Liver (tissue), 9 donors: ENCODE data around the gene MT3. TPM values are rescaled to one million over a fixed set of nuclear protein-coding genes. Genes with fewer than 3 reads are reported as not detected.

ENCODE experiments used
- DNase-seq: peaks from one replicate; pipeline ENCODE4 v3.0.0-alpha.2; 2017; ENCODE audit warnings: low spot score
- H3K27ac ChIP-seq, 2 donors: one replicate each; pipeline ENCODE4 v1.7.0; 2013; ENCODE audit warnings: inconsistent platforms in 2 of 2, low read length in 2 of 2, control low read depth in 1 of 2, low read depth in 1 of 2, mild to moderate bottlenecking in 1 of 2
- H3K27me3 ChIP-seq, 4 donors: one replicate each; pipeline versions ENCODE4 v1.6.1 to v1.7.0; 2013; ENCODE audit warnings: low read length in 3 of 4, inconsistent platforms in 1 of 4, mild to moderate bottlenecking in 1 of 4, moderate library complexity in 1 of 4; ENCODE audit not compliant: control insufficient read depth in 4 of 4, insufficient read depth in 4 of 4
- H3K36me3 ChIP-seq, 4 donors: one replicate each; pipeline versions ENCODE4 v1.6.1 to v1.7.0; 2013; ENCODE audit warnings: low read length in 3 of 4, mild to moderate bottlenecking in 3 of 4, low read depth in 1 of 4, moderate library complexity in 1 of 4; ENCODE audit not compliant: control insufficient read depth in 4 of 4, insufficient read depth in 3 of 4
- H3K4me1 ChIP-seq, 4 donors: one replicate each; pipeline versions ENCODE4 v1.6.1 to v1.7.0; 2013; ENCODE audit warnings: low read length in 3 of 4, mild to moderate bottlenecking in 3 of 4, moderate library complexity in 1 of 4; ENCODE audit not compliant: control insufficient read depth in 4 of 4, insufficient read depth in 4 of 4
- H3K4me3 ChIP-seq, 3 donors: one replicate each; pipeline versions ENCODE4 v1.6.1 to v1.7.0; 2013; ENCODE audit warnings: low read length in 3 of 3, control low read depth in 1 of 3, low read depth in 1 of 3, mild to moderate bottlenecking in 1 of 3
- H3K9ac ChIP-seq, 2 donors: one replicate each; pipeline ENCODE4 v1.7.0; 2013; ENCODE audit warnings: low read length in 2 of 2, mild to moderate bottlenecking in 2 of 2, moderate library complexity in 2 of 2, control low read depth in 1 of 2, low read depth in 1 of 2
- H3K9me3 ChIP-seq, 4 donors: one replicate each; pipeline versions ENCODE4 v1.6.1 to v1.7.0; 2013; ENCODE audit warnings: low read length in 3 of 4; ENCODE audit not compliant: control insufficient read depth in 4 of 4
- EGR1 ChIP-seq, 2 donors: IDR thresholded peaks; 2 replicates each; pipeline ENCODE4 v1.6.1; 2016 to 2018; ENCODE audit warnings: antibody characterized with exemption in 2 of 2, low read depth in 2 of 2
- FOXA1 ChIP-seq: IDR thresholded peaks from 2 replicates; pipeline ENCODE4 v1.6.1; 2016; ENCODE audit warnings: antibody characterized with exemption
- FOXA2 ChIP-seq: IDR thresholded peaks from 2 replicates; pipeline ENCODE4 v1.6.1; 2016; ENCODE audit warnings: antibody characterized with exemption
- GABPA ChIP-seq, 2 donors: IDR thresholded peaks in 1 of 2; conservative IDR thresholded peaks in 1 of 2; 2 replicates each; pipeline ENCODE4 v1.6.1; 2016; ENCODE audit warnings: antibody characterized with exemption in 2 of 2, mild to moderate bottlenecking in 1 of 2, moderate library complexity in 1 of 2
- HNF4A ChIP-seq, 2 donors: conservative IDR thresholded peaks; 2 replicates each; pipeline ENCODE4 v1.6.1; 2016; ENCODE audit warnings: antibody characterized with exemption in 2 of 2, mild to moderate bottlenecking in 2 of 2
- HNF4G ChIP-seq: IDR thresholded peaks from 2 replicates; pipeline ENCODE4 v1.6.1; 2016; ENCODE audit warnings: antibody characterized with exemption
- JUND ChIP-seq, 2 donors: IDR thresholded peaks; 2 replicates each; pipeline ENCODE4 v1.6.1; 2016; ENCODE audit warnings: antibody characterized with exemption in 2 of 2
- MAX ChIP-seq: IDR thresholded peaks from 2 replicates; pipeline ENCODE4 v1.6.1; 2016; ENCODE audit warnings: antibody characterized with exemption
- NR2F2 ChIP-seq: IDR thresholded peaks from 2 replicates; pipeline ENCODE4 v1.6.1; 2016; ENCODE audit warnings: antibody characterized with exemption
- RAD21 ChIP-seq, 2 donors: IDR thresholded peaks; 2 replicates each; pipeline ENCODE4 v1.6.1; 2016; ENCODE audit warnings: antibody characterized with exemption in 2 of 2, mild to moderate bottlenecking in 2 of 2
- REST ChIP-seq: IDR thresholded peaks from 2 replicates; pipeline ENCODE4 v1.6.1; 2016; ENCODE audit warnings: antibody characterized with exemption, mild to moderate bottlenecking
- RXRA ChIP-seq, 2 donors: IDR thresholded peaks; 2 replicates each; pipeline ENCODE4 v1.6.1; 2017 to 2018; ENCODE audit warnings: antibody characterized with exemption in 2 of 2, mild to moderate bottlenecking in 1 of 2
- SP1 ChIP-seq: IDR thresholded peaks from 2 replicates; pipeline ENCODE4 v1.6.1; 2018; ENCODE audit warnings: antibody characterized with exemption, mild to moderate bottlenecking
- TAF1 ChIP-seq: conservative IDR thresholded peaks from 2 replicates; pipeline ENCODE4 v1.6.1; 2016; ENCODE audit warnings: antibody characterized with exemption, mild to moderate bottlenecking
- YY1 ChIP-seq: IDR thresholded peaks from 2 replicates; pipeline ENCODE4 v1.6.1; 2016; ENCODE audit warnings: antibody characterized with exemption, mild to moderate bottlenecking
- WGBS: extraction: QIAGEN DNeasy Blood & Tissue Kit; methylation state at CpG from one replicate; pipeline ENCODE4 v1.1.7; 2013; 5-methylcytosine and 5-hydroxymethylcytosine counted together
- polyA plus RNA-seq, 2 donors: library from polyadenylated mRNA; stranded (reverse) in 1 of 2; unstranded in 1 of 2; fragments of 200-250 nt in 1 of 2; fragments of >200 nt in 1 of 2; fragmentation: Nextera tagmentation in 1 of 2; extraction: Ambion mirVana in 1 of 2; gene quantifications; one replicate each; pipeline versions ENCODE4 v1.2.1 to v1.2.3, GENCODE V29; 2013 to 2015
- total RNA-seq, 2 donors: library from RNA; depleted of rRNA; stranded (reverse); fragments of >200 nt; gene quantifications; one replicate each; pipeline ENCODE4 v1.2.3, GENCODE V29; 2014
- TF ChIP-seq, protein P1 (sequence below): IDR thresholded peaks from 2 replicates; pipeline ENCODE4 v1.6.1; 2016; ENCODE audit warnings: antibody characterized with exemption
- TF ChIP-seq, protein P2 (sequence below): IDR thresholded peaks from 2 replicates; pipeline ENCODE4 v1.6.1; 2016; ENCODE audit warnings: antibody characterized with exemption
- TF ChIP-seq, protein P3 (sequence below): fragments of 150-350 bp; IDR thresholded peaks from 2 replicates; pipeline ENCODE4 v1.5.1; 2017; ENCODE audit warnings: improper control_type of control experiment, low read depth, low read length; ENCODE audit not compliant: missing input control
- donor health status: healthy.
- donor health status: healthy.
- donor health status: healthy.
- donor health status: healthy.
- donor health status: healthy.

Gene MT3
- total and polyA plus RNA-seq, 4 donors, result not detected

GRCh38 chr16:56625943-56626654 lies 36.8 kb downstream of the MT3 start:
- H3K9me3 ChIP-seq, result no peaks in the 10 kb centered on the region
- DNase-seq, result no peak
- TF ChIP-seq EGR1 (IDR thresholded peaks at IDR 0.05; ENCODE audit: low read depth in 2 of 2) (peak in 1 of 2 donors; percentile 9), JUND (IDR thresholded peaks at IDR 0.05) (peak; percentile 55 to 83), MAX (no peak), FOXA1 (no peak), GABPA (IDR thresholded peaks at IDR 0.05 in 1 of 2, conservative IDR thresholded peaks at IDR 0.05 in 1 of 2) (no peak), RXRA (IDR thresholded peaks at IDR 0.05) (peak; percentile 87 to 93), SP1 (no peak), FOXA2 (no peak), YY1 (no peak), NR2F2 (peak; percentile 62), HNF4G (no peak), REST (no peak), TAF1 (peak; percentile 12), RAD21 (IDR thresholded peaks at IDR 0.05) (no peak), HNF4A (conservative IDR thresholded peaks at IDR 0.05) (no peak)
- TF ChIP-seq, protein P1, sequence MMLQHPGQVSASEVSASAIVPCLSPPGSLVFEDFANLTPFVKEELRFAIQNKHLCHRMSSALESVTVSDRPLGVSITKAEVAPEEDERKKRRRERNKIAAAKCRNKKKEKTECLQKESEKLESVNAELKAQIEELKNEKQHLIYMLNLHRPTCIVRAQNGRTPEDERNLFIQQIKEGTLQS, result no peak
- TF ChIP-seq, protein P2, sequence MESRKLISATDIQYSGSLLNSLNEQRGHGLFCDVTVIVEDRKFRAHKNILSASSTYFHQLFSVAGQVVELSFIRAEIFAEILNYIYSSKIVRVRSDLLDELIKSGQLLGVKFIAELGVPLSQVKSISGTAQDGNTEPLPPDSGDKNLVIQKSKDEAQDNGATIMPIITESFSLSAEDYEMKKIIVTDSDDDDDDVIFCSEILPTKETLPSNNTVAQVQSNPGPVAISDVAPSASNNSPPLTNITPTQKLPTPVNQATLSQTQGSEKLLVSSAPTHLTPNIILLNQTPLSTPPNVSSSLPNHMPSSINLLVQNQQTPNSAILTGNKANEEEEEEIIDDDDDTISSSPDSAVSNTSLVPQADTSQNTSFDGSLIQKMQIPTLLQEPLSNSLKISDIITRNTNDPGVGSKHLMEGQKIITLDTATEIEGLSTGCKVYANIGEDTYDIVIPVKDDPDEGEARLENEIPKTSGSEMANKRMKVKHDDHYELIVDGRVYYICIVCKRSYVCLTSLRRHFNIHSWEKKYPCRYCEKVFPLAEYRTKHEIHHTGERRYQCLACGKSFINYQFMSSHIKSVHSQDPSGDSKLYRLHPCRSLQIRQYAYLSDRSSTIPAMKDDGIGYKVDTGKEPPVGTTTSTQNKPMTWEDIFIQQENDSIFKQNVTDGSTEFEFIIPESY, result peak; percentile 23
- TF ChIP-seq, protein P3, sequence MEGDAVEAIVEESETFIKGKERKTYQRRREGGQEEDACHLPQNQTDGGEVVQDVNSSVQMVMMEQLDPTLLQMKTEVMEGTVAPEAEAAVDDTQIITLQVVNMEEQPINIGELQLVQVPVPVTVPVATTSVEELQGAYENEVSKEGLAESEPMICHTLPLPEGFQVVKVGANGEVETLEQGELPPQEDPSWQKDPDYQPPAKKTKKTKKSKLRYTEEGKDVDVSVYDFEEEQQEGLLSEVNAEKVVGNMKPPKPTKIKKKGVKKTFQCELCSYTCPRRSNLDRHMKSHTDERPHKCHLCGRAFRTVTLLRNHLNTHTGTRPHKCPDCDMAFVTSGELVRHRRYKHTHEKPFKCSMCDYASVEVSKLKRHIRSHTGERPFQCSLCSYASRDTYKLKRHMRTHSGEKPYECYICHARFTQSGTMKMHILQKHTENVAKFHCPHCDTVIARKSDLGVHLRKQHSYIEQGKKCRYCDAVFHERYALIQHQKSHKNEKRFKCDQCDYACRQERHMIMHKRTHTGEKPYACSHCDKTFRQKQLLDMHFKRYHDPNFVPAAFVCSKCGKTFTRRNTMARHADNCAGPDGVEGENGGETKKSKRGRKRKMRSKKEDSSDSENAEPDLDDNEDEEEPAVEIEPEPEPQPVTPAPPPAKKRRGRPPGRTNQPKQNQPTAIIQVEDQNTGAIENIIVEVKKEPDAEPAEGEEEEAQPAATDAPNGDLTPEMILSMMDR, result no peak
- H3K27ac ChIP-seq, result peak overlapping the region; percentile 93 to 99
- peak overlapping the region; percentile 78 to 97 (median 95) for H3K4me3 ChIP-seq
- H3K9ac ChIP-seq, result peak overlapping the region; percentile 94 to 96
- H3K36me3 ChIP-seq, result peaks cover 0 to 3% (median 0%) of the 10 kb centered on the region in 4 donors
- H3K4me1 ChIP-seq, result peaks cover 0 to 22% (median 9%) of the 10 kb centered on the region in 4 donors
- WGBS, result 14% methylated on average over 16 of the region's 16 CpGs
- H3K27me3 ChIP-seq, result no peaks in the 10 kb centered on the region
